Measurements from ENCODE around the gene MDM2.

The MDM2 gene

GRCh38 chr12:68807576-68808387 is at the start of gene MDM2:
Gene MDM2 (plus strand): TSS chr12:68808177. CDS start chr12:68808478, 301 bp downstream.
- H3K4me1 ChIP-seq (ENCODE audit: insufficient read depth, low read length): peaks cover 12% of the 10 kb centered on the region
- peak within 1 kb of the TSS; percentile 94 for H3K4me3 ChIP-seq (ENCODE audit: low read length)
- H3K27me3 ChIP-seq (ENCODE audit: insufficient read depth, low read length): no peaks in the 10 kb centered on the region
- H3K9ac ChIP-seq (ENCODE audit: low read depth, low read length): peak within 1 kb of the TSS; percentile 100
- peaks cover 34% of the 10 kb centered on the region for H3K36me3 ChIP-seq (ENCODE audit: insufficient read depth, low read depth, low read length)
- H3K27ac ChIP-seq (ENCODE audit: low read length): peak within 1 kb of the TSS; percentile 100
- H3K9me3 ChIP-seq (ENCODE audit: insufficient read depth, low read depth, low read length): no peaks in the 10 kb centered on the region

GRCh38 chr12:68759852-68760251 is 48.1 kb upstream of the MDM2 start:
- Histone ChIP-seq H3K27me3 (ENCODE audit: insufficient read depth, low read length) (no peaks in the 10 kb centered on the region), H3K4me3 (ENCODE audit: low read length) (no peak overlapping the region), H3K9ac (ENCODE audit: low read depth, low read length) (no peak overlapping the region), H3K27ac (ENCODE audit: low read length) (no peak overlapping the region), H3K9me3 (ENCODE audit: insufficient read depth, low read depth, low read length) (no peaks in the 10 kb centered on the region), H3K36me3 (ENCODE audit: insufficient read depth, low read depth, low read length) (peaks cover 73% of the 10 kb centered on the region), H3K4me1 (ENCODE audit: insufficient read depth, low read length) (no peaks in the 10 kb centered on the region)

DNA sequence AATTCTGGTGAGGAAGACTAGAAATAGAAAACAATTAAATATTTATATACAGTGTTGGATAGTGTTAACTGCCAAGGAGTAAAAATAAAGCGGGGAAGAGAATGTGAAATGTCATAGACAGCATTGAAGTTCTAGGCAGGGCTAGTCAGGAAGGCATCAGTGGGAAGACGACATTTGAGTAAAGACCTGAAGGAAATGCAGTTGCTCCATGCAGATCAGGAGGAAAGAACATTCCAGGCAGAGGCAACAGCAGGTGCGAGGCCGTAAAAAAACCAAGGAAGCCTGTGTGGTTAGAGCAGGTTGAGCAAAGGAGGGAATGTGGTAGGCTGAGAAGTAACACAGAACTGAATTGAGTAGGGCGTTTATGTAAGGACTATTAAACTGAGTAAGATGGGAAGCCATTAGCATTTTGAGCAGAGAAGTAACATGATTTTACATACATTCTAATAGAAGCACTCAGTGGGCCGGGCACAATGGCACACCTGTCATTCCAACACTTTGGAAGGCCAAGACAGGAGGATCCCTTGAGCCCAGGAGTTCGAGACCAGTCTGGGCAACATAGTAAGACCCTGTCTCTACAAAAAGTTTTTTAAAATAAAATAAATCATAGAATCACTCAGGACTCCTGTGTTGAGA is 47.1 kb upstream of the MDM2 start:
- no peaks in the 10 kb centered on the region for H3K27me3 ChIP-seq (ENCODE audit: insufficient read depth, low read length)
- H3K4me3 ChIP-seq (ENCODE audit: low read length): no peak overlapping the region
- H3K27ac ChIP-seq (ENCODE audit: low read length): no peak overlapping the region
- no peaks in the 10 kb centered on the region for H3K9me3 ChIP-seq (ENCODE audit: insufficient read depth, low read depth, low read length)
- no peaks in the 10 kb centered on the region for H3K4me1 ChIP-seq (ENCODE audit: insufficient read depth, low read length)
- no peak overlapping the region for H3K9ac ChIP-seq (ENCODE audit: low read depth, low read length)
- H3K36me3 ChIP-seq (ENCODE audit: insufficient read depth, low read depth, low read length): peaks cover 63% of the 10 kb centered on the region

GRCh38 chr12:68761442-68761812 is 46.5 kb upstream of the MDM2 start:
- no peak overlapping the region for H3K9ac ChIP-seq (ENCODE audit: low read depth, low read length)
- no peaks in the 10 kb centered on the region for H3K9me3 ChIP-seq (ENCODE audit: insufficient read depth, low read depth, low read length)
- H3K4me1 ChIP-seq (ENCODE audit: insufficient read depth, low read length): no peaks in the 10 kb centered on the region
- H3K36me3 ChIP-seq (ENCODE audit: insufficient read depth, low read depth, low read length): peaks cover 58% of the 10 kb centered on the region
- H3K4me3 ChIP-seq (ENCODE audit: low read length): no peak overlapping the region
- H3K27ac ChIP-seq (ENCODE audit: low read length): no peak overlapping the region
- H3K27me3 ChIP-seq (ENCODE audit: insufficient read depth, low read length): no peaks in the 10 kb centered on the region

DNA sequence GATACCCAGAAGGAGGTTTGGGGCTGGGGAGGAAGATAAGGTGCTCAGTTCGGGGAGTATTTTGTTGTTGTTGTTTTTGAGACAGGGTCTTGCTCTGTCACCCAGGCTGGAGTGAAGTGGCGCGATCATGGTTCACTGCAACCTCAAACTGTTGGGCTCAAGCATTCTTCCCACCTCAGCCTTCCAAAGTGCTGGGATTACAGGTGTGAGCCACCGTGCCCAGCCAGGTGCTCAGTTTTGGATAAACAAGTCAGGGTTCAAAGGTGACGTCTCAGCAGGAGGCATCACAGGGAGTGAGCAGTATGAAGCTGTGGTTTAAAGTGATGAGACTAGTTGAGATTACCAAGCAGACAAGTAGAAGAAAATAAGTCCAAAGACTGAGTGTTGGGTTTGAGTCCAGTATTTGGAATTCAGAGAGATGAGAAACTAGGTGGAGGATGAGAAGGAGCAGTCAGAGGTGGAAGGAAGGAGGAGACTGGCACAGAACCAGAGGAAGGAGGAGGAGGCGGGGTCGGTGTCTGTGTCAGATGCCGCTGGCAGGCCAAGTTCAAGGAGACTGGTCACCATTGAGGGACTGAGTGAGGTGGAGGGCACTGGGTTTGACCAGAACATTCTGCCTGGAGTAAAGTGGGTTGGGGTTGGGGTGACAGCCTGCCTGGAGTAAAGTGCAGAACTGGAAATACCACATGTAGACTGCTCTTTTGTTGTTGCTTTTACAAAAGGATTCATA is 45.9 kb upstream of the MDM2 start:
- H3K36me3 ChIP-seq (ENCODE audit: insufficient read depth, low read depth, low read length): peaks cover 60% of the 10 kb centered on the region
- H3K4me1 ChIP-seq (ENCODE audit: insufficient read depth, low read length): no peaks in the 10 kb centered on the region
- H3K9me3 ChIP-seq (ENCODE audit: insufficient read depth, low read depth, low read length): no peaks in the 10 kb centered on the region
- no peak overlapping the region for H3K27ac ChIP-seq (ENCODE audit: low read length)
- no peak overlapping the region for H3K9ac ChIP-seq (ENCODE audit: low read depth, low read length)
- no peak overlapping the region for H3K4me3 ChIP-seq (ENCODE audit: low read length)
- H3K27me3 ChIP-seq (ENCODE audit: insufficient read depth, low read length): no peaks in the 10 kb centered on the region

DNA sequence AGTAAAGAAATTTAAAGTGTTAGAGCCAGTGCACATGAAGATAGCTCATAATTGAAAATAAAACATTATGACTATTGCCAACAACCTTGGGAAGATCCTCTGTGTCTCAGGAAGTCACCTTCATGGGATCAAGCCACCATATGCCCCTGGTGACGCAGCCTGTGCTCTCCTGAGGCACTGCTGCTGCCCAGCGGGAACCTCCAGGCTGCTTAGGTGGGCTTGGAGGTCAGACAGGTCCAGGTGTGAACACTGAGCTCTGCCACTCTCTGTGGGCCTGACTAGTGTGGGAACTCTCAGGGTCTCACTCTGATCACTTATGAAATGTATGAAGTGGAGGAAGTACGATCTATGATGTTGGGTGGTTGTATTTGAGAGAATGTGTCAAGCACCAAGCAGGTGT is 45.3 kb upstream of the MDM2 start:
- H3K9ac ChIP-seq (ENCODE audit: low read depth, low read length): no peak overlapping the region
- no peak overlapping the region for H3K27ac ChIP-seq (ENCODE audit: low read length)
- no peaks in the 10 kb centered on the region for H3K4me1 ChIP-seq (ENCODE audit: insufficient read depth, low read length)
- H3K27me3 ChIP-seq (ENCODE audit: insufficient read depth, low read length): no peaks in the 10 kb centered on the region
- peaks cover 55% of the 10 kb centered on the region for H3K36me3 ChIP-seq (ENCODE audit: insufficient read depth, low read depth, low read length)
- no peaks in the 10 kb centered on the region for H3K9me3 ChIP-seq (ENCODE audit: insufficient read depth, low read depth, low read length)
- no peak overlapping the region for H3K4me3 ChIP-seq (ENCODE audit: low read length)

DNA sequence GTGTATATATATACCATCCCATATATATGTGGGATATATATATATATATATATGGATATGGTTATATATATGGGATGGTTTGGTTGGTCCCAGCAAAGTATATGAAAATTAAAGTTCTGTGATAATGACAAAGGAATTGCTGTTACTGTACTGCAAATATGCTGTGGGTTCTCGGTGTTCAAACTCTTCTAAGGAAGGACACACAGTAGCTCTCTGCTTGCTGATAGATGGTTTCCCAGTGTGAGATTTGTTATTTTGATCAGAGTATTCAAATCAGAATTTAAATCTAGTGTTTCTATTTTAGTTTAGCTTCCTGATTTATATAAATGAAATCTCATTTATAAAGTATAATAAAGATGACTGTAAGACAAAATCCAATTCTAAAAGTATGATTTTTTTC is 42.3 kb upstream of the MDM2 start:
- no peak overlapping the region for H3K4me3 ChIP-seq (ENCODE audit: low read length)
- H3K4me1 ChIP-seq (ENCODE audit: insufficient read depth, low read length): no peaks in the 10 kb centered on the region
- no peak overlapping the region for H3K27ac ChIP-seq (ENCODE audit: low read length)
- no peaks in the 10 kb centered on the region for H3K9me3 ChIP-seq (ENCODE audit: insufficient read depth, low read depth, low read length)
- no peaks in the 10 kb centered on the region for H3K27me3 ChIP-seq (ENCODE audit: insufficient read depth, low read length)
- peaks cover 37% of the 10 kb centered on the region for H3K36me3 ChIP-seq (ENCODE audit: insufficient read depth, low read depth, low read length)
- H3K9ac ChIP-seq (ENCODE audit: low read depth, low read length): no peak overlapping the region

DNA sequence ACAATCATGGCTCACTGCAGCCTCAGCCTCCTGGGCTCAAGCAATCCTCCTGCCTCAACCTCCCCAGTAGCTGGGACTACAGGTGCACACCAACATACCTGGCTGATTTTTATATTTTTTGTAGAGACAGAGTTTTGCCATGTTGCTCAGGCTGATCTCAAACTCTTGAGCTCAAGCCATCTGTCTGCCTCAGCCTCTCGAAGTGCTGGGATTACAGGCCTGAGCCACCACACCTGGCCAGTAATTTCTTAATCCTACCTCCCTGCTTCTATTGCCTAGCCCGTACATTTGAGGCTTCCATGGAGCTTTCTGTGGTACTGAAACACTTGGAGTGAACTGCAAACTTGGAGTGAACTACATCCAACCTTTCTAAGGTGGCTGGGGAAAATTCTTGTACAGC is 41.3 kb upstream of the MDM2 start:
- Histone ChIP-seq H3K27ac (ENCODE audit: low read length) (no peak overlapping the region), H3K9ac (ENCODE audit: low read depth, low read length) (no peak overlapping the region), H3K27me3 (ENCODE audit: insufficient read depth, low read length) (no peaks in the 10 kb centered on the region), H3K4me1 (ENCODE audit: insufficient read depth, low read length) (no peaks in the 10 kb centered on the region), H3K9me3 (ENCODE audit: insufficient read depth, low read depth, low read length) (no peaks in the 10 kb centered on the region), H3K4me3 (ENCODE audit: low read length) (no peak overlapping the region), H3K36me3 (ENCODE audit: insufficient read depth, low read depth, low read length) (peaks cover 27% of the 10 kb centered on the region)

GRCh38 chr12:68767191-68767590 is 40.8 kb upstream of the MDM2 start:
- no peak overlapping the region for H3K9ac ChIP-seq (ENCODE audit: low read depth, low read length)
- peaks cover 27% of the 10 kb centered on the region for H3K36me3 ChIP-seq (ENCODE audit: insufficient read depth, low read depth, low read length)
- H3K9me3 ChIP-seq (ENCODE audit: insufficient read depth, low read depth, low read length): no peaks in the 10 kb centered on the region
- H3K4me3 ChIP-seq (ENCODE audit: low read length): no peak overlapping the region
- no peak overlapping the region for H3K27ac ChIP-seq (ENCODE audit: low read length)
- no peaks in the 10 kb centered on the region for H3K27me3 ChIP-seq (ENCODE audit: insufficient read depth, low read length)
- no peaks in the 10 kb centered on the region for H3K4me1 ChIP-seq (ENCODE audit: insufficient read depth, low read length)

GRCh38 chr12:68768431-68768939 is 39.5 kb upstream of the MDM2 start:
- peaks cover 21% of the 10 kb centered on the region for H3K36me3 ChIP-seq (ENCODE audit: insufficient read depth, low read depth, low read length)
- H3K27ac ChIP-seq (ENCODE audit: low read length): no peak overlapping the region
- H3K9ac ChIP-seq (ENCODE audit: low read depth, low read length): no peak overlapping the region
- H3K4me1 ChIP-seq (ENCODE audit: insufficient read depth, low read length): no peaks in the 10 kb centered on the region
- H3K27me3 ChIP-seq (ENCODE audit: insufficient read depth, low read length): no peaks in the 10 kb centered on the region
- H3K9me3 ChIP-seq (ENCODE audit: insufficient read depth, low read depth, low read length): no peaks in the 10 kb centered on the region
- no peak overlapping the region for H3K4me3 ChIP-seq (ENCODE audit: low read length)

DNA sequence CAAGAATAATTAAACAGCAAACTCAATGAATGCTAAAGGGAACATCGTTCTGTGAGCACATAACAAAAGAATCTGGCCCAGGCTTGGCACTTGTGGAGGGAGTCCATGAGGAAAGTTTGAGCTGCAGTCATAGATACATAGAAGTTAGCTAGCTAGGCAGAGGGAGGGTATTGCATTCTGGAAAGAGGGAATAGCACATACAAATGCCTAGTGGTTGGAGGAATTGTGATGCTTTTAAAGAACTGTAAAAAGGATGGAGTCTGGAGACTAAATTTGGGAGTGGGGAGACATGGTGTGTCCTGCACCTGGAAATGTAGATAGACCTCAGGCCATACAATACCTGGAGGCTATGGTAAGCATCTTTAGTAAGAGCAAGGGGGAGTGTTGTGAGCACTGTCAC is 38.0 kb upstream of the MDM2 start:
- Histone ChIP-seq H3K36me3 (ENCODE audit: insufficient read depth, low read depth, low read length) (peaks cover 7% of the 10 kb centered on the region), H3K4me3 (ENCODE audit: low read length) (no peak overlapping the region), H3K4me1 (ENCODE audit: insufficient read depth, low read length) (no peaks in the 10 kb centered on the region), H3K9me3 (ENCODE audit: insufficient read depth, low read depth, low read length) (no peaks in the 10 kb centered on the region), H3K9ac (ENCODE audit: low read depth, low read length) (no peak overlapping the region), H3K27ac (ENCODE audit: low read length) (no peak overlapping the region), H3K27me3 (ENCODE audit: insufficient read depth, low read length) (no peaks in the 10 kb centered on the region)

Measured in iPS-20b (cell line).